Measurements from ENCODE around the gene VSIR. TPM values are rescaled to one million over a fixed set of nuclear protein-coding genes. Genes with fewer than 3 reads are reported as not detected.
A peak's percentile ranks its signal among the peaks of the same experiment; 100 is the strongest.

Gene VSIR
- total RNA-seq, 2 experiments from 2014 or later = 112 TPM

GRCh38 chr10:71713135-71714030 is 59.9 kb downstream of the VSIR start:
- H3K4me3 Mint-ChIP-seq = peak overlapping the region; percentile 66
- peak; percentile 63 for DNase-seq
- no peaks in the 10 kb centered on the region for H3K36me3 Mint-ChIP-seq
- H3K9me3 Mint-ChIP-seq = no peaks in the 10 kb centered on the region
- intact Hi-C loops (cut with micrococcal nuclease) = loop anchor here (1.0 to 5.0 kb wide), 3 partner anchors 13 to 59 kb away; partner anchors contain the start of gene VSIR
- POLR2A ChIA-PET = interaction anchor here (1.1 to 1.4 kb wide), 3 partner anchors 13 to 60 kb away, joined by 3 to 8 read pairs (median 3); partner anchors contain the start of gene VSIR
- H3K27me3 Mint-ChIP-seq = no peaks in the 10 kb centered on the region
- H3K4me1 Mint-ChIP-seq (ENCODE audit: low read depth) = peaks cover 54% of the 10 kb centered on the region
- H3K27ac Mint-ChIP-seq = peak overlapping the region; percentile 91
- CTCF ChIA-PET = interaction anchor here (0.5 to 6.5 kb wide), 7 partner anchors 12 to 336 kb away, joined by 3 to 31 read pairs (median 10); partner anchors contain the start of gene VSIR

GRCh38 chr10:71712572-71713134 is 60.7 kb downstream of the VSIR start:
- Mint-ChIP-seq H3K4me1 (ENCODE audit: low read depth) (peaks cover 60% of the 10 kb centered on the region), H3K4me3 (peak overlapping the region; percentile 66), H3K9me3 (no peaks in the 10 kb centered on the region), H3K27ac (peak overlapping the region; percentile 91), H3K27me3 (no peaks in the 10 kb centered on the region), H3K36me3 (no peaks in the 10 kb centered on the region)
- CTCF ChIA-PET = interaction anchor here (0.5 to 6.5 kb wide), 5 partner anchors 13 to 336 kb away, joined by 3 to 31 read pairs (median 15); partner anchors contain the start of gene VSIR
- intact Hi-C loops (cut with micrococcal nuclease) = loop anchor here (1.0 to 5.0 kb wide), 3 partner anchors 14 to 60 kb away; partner anchors contain the start of gene VSIR
- no peak for DNase-seq
- POLR2A ChIA-PET = interaction anchor here (1.1 to 1.4 kb wide), 3 partner anchors 14 to 61 kb away, joined by 3 to 8 read pairs (median 3); partner anchors contain the start of gene VSIR

- ChIA-PET POLR2A (no interaction called here), CTCF (interaction anchor here (2.0 to 6.5 kb wide), 4 partner anchors 14 to 99 kb away, joined by 8 to 31 read pairs (median 22); partner anchors contain the start of gene VSIR)
- Mint-ChIP-seq H3K9me3 (no peaks in the 10 kb centered on the region), H3K4me3 (no peak overlapping the region), H3K27me3 (no peaks in the 10 kb centered on the region), H3K36me3 (no peaks in the 10 kb centered on the region), H3K4me1 (ENCODE audit: low read depth) (peaks cover 63% of the 10 kb centered on the region), H3K27ac (peak overlapping the region; percentile 91)
- no peak for DNase-seq
- intact Hi-C loops (cut with micrococcal nuclease) = loop anchor here (2.0 to 5.0 kb wide), 2 partner anchors 13 to 60 kb away; partner anchors contain the start of gene VSIR
These were observed 61.1 kb downstream of the VSIR start for GRCh38 chr10:71712170-71712569.

- intact Hi-C loops (cut with micrococcal nuclease) = loop anchor here (5.0 kb wide), 1 partner anchor 61 kb away; the partner anchor contains the start of gene VSIR
- Mint-ChIP-seq H3K9me3 (no peaks in the 10 kb centered on the region), H3K27me3 (no peaks in the 10 kb centered on the region), H3K27ac (no peak overlapping the region), H3K4me1 (ENCODE audit: low read depth) (peaks cover 60% of the 10 kb centered on the region), H3K36me3 (no peaks in the 10 kb centered on the region), H3K4me3 (no peak overlapping the region)
- ChIA-PET CTCF (interaction anchor here (0.6 to 6.5 kb wide), 7 partner anchors 10 to 327 kb away, joined by 3 to 31 read pairs (median 8); partner anchors contain the start of gene VSIR), POLR2A (no interaction called here)
- DNase-seq = no peak
These were observed 62.2 kb downstream of the VSIR start for GRCh38 chr10:71711052-71711623.

- Mint-ChIP-seq H3K9me3 (no peaks in the 10 kb centered on the region), H3K36me3 (no peaks in the 10 kb centered on the region), H3K4me1 (ENCODE audit: low read depth) (peaks cover 54% of the 10 kb centered on the region), H3K4me3 (no peak overlapping the region), H3K27me3 (no peaks in the 10 kb centered on the region), H3K27ac (no peak overlapping the region)
- DNase-seq = no peak
- ChIA-PET POLR2A (no interaction called here), CTCF (interaction anchor here (0.6 to 7.2 kb wide), 4 partner anchors 13 to 327 kb away, joined by 4 to 131 read pairs (median 30); partner anchors contain the start of gene VSIR)
- intact Hi-C loops (cut with micrococcal nuclease) = loop anchor here (5.0 kb wide), 1 partner anchor 62 kb away; the partner anchor contains the start of gene VSIR
These were observed 62.8 kb downstream of the VSIR start for GRCh38 chr10:71710519-71710918.

- ChIA-PET POLR2A (interaction anchor here (1.3 kb wide), 1 partner anchor 65 kb away, joined by 5 read pairs; the partner anchor contains the start of gene VSIR), CTCF (interaction anchor here (0.8 to 7.2 kb wide), 34 partner anchors 10 to 394 kb away, joined by 3 to 131 read pairs (median 8); partner anchors contain the start of genes CDH23, SLC29A3 and VSIR)
- H3K4me1 Mint-ChIP-seq (ENCODE audit: low read depth) = peaks cover 44% of the 10 kb centered on the region
- no peak overlapping the region for H3K27ac Mint-ChIP-seq
- peak; percentile 23 for DNase-seq
- intact Hi-C loops (cut with micrococcal nuclease) = loop anchor here (5.0 kb wide), 2 partner anchors 312 to 392 kb away; partner anchors contain the start of genes CDH23 and SLC29A3
- no peaks in the 10 kb centered on the region for H3K36me3 Mint-ChIP-seq
- no peaks in the 10 kb centered on the region for H3K9me3 Mint-ChIP-seq
- no peak overlapping the region for H3K4me3 Mint-ChIP-seq
- no peaks in the 10 kb centered on the region for H3K27me3 Mint-ChIP-seq
These were observed 64.1 kb downstream of the VSIR start for GRCh38 chr10:71708897-71709882.

- Mint-ChIP-seq H3K4me1 (ENCODE audit: low read depth) (peaks cover 35% of the 10 kb centered on the region), H3K9me3 (no peaks in the 10 kb centered on the region), H3K4me3 (no peak overlapping the region), H3K27ac (no peak overlapping the region), H3K36me3 (no peaks in the 10 kb centered on the region), H3K27me3 (no peaks in the 10 kb centered on the region)
- DNase-seq = peak; percentile 78
- ChIA-PET CTCF (interaction anchor here (0.6 to 7.2 kb wide), 51 partner anchors 9 to 1522 kb away, joined by 3 to 131 read pairs (median 5); partner anchors contain the start of genes CDH23, SLC29A3 and VSIR), POLR2A (interaction anchor here (1.0 to 1.3 kb wide), 2 partner anchors 41 to 66 kb away, joined by 3 to 5 read pairs; partner anchors contain the start of gene VSIR)
- intact Hi-C loops (cut with micrococcal nuclease) = loop anchor here (5.0 kb wide), 2 partner anchors 311 to 391 kb away; partner anchors contain the start of genes CDH23 and SLC29A3
These were observed 65.0 kb downstream of the VSIR start for GRCh38 chr10:71708301-71708703.

- intact Hi-C loops (cut with micrococcal nuclease) = loop anchor here (5.0 kb wide), 2 partner anchors 310 to 390 kb away; partner anchors contain the start of genes CDH23 and SLC29A3
- Mint-ChIP-seq H3K27me3 (no peaks in the 10 kb centered on the region), H3K4me3 (no peak overlapping the region), H3K36me3 (no peaks in the 10 kb centered on the region), H3K4me1 (ENCODE audit: low read depth) (peaks cover 26% of the 10 kb centered on the region), H3K27ac (no peak overlapping the region), H3K9me3 (no peaks in the 10 kb centered on the region)
- CTCF ChIA-PET = interaction anchor here (0.8 to 7.2 kb wide), 21 partner anchors 10 to 404 kb away, joined by 3 to 131 read pairs (median 8); partner anchors contain the start of genes CDH23 and VSIR
- DNase-seq = no peak
- POLR2A ChIA-PET = no interaction called here
These were observed 66.0 kb downstream of the VSIR start for GRCh38 chr10:71707240-71707789.

GRCh38 chr10:71706216-71707121 is 66.9 kb downstream of the VSIR start:
- no peak overlapping the region for H3K27ac Mint-ChIP-seq
- H3K4me3 Mint-ChIP-seq = no peak overlapping the region
- intact Hi-C loops (cut with micrococcal nuclease) = loop anchor here (5.0 kb wide), 2 partner anchors 309 to 389 kb away; partner anchors contain the start of genes CDH23 and SLC29A3
- H3K27me3 Mint-ChIP-seq = no peaks in the 10 kb centered on the region
- H3K4me1 Mint-ChIP-seq (ENCODE audit: low read depth) = peaks cover 23% of the 10 kb centered on the region
- no peaks in the 10 kb centered on the region for H3K9me3 Mint-ChIP-seq
- DNase-seq = no peak
- H3K36me3 Mint-ChIP-seq = no peaks in the 10 kb centered on the region
- ChIA-PET POLR2A (no interaction called here), CTCF (interaction anchor here (0.9 to 7.2 kb wide), 13 partner anchors 10 to 391 kb away, joined by 3 to 131 read pairs (median 13); partner anchors contain the start of genes C10orf105 and VSIR)

Data from activated CD4-positive, alpha-beta memory T cell treated with anti-CD3 and anti-CD28 coated beads for 36 hours (primary cell).